ENCODE measurements around the gene TMEM272. TPM values are rescaled to one million over a fixed set of nuclear protein-coding genes. Genes with fewer than 3 reads are reported as not detected.

Gene TMEM272
- polyA plus RNA-seq, 1 of the 3 experiments (the other 2 are of a cell fraction): not detected

DNA sequence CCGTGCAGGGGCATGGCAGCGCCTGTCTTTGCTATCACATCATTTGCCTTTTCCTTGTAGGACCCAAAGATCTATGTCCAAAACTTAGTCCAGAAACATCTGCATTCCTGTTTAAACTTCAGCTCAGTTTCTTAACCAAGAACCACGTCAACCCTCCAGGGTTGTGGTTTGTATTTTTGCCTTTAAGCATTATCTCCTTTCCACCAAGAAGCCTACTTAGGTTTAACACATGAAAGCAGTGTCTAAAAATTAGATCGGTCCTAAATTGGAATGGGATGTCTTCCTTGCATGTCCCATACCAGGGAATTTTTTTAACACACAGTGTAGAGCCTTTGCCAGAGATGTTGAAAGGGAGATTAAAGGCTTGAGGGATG is 79.8 kb downstream of the TMEM272 start:
- TF ChIP-seq, protein P1, sequence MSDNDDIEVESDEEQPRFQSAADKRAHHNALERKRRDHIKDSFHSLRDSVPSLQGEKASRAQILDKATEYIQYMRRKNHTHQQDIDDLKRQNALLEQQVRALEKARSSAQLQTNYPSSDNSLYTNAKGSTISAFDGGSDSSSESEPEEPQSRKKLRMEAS (IDR thresholded peaks at IDR 0.05; ENCODE audit: low read depth): no peak
- TF ChIP-seq SIN3A (IDR thresholded peaks at IDR 0.05; ENCODE audit: borderline replicate concordance, low read depth, low read length) (no peak), JUND (IDR thresholded peaks at IDR 0.05) (no peak)
- peaks cover 25 to 31% of the 10 kb centered on the region in 2 experiments for H3K36me3 ChIP-seq (replicated peaks in 1 of 2; ENCODE audit: control insufficient read depth in 1 of 2, insufficient read depth in 2 of 2, low read length in 1 of 2)
- no peak for DNase-seq
- no peaks in the 10 kb centered on the region for H4K20me1 ChIP-seq (ENCODE audit: insufficient read depth)
- peaks cover 10% of the 10 kb centered on the region in 2 experiments; a peak in 3 of 4 replicates for H3K4me1 ChIP-seq (ENCODE audit: control insufficient read depth in 1 of 2, insufficient read depth in 2 of 2, low read depth in 1 of 2, low read length in 1 of 2)
- H3F3A ChIP-seq (replicated peaks; ENCODE audit: insufficient read depth): peaks cover 10% of the 10 kb centered on the region
- H3K4me2 ChIP-seq: no peak overlapping the region
- no peaks in the 10 kb centered on the region for H3K27me3 ChIP-seq (ENCODE audit: insufficient read depth)
- no peak overlapping the region; a peak in 1 of 4 replicates for H3K27ac ChIP-seq (ENCODE audit: low read depth in 2 of 2, low read length in 1 of 2)
- H3K9ac ChIP-seq: no peak overlapping the region
- no peak overlapping the region for H3K4me3 ChIP-seq (ENCODE audit: low read depth in 2 of 2, low read length in 1 of 2)
- ChIA-PET CTCF (interaction anchor here (2.2 kb wide), 1 partner anchor 32 kb away, joined by 6 read pairs; no protein-coding TSS in a partner anchor), POLR2A (no interaction called here)
- H3K9me3 ChIP-seq: no peaks in the 10 kb centered on the region
- WGBS (ENCODE audit: low lambda C conversion rate): 93% methylated on average over 4 of the region's 4 CpGs
- H3K79me2 ChIP-seq (ENCODE audit: insufficient read depth): no peaks in the 10 kb centered on the region
- H3K9me2 ChIP-seq: no peaks in the 10 kb centered on the region
- no peak overlapping the region for H2AFZ ChIP-seq (ENCODE audit: low read depth)

DNA sequence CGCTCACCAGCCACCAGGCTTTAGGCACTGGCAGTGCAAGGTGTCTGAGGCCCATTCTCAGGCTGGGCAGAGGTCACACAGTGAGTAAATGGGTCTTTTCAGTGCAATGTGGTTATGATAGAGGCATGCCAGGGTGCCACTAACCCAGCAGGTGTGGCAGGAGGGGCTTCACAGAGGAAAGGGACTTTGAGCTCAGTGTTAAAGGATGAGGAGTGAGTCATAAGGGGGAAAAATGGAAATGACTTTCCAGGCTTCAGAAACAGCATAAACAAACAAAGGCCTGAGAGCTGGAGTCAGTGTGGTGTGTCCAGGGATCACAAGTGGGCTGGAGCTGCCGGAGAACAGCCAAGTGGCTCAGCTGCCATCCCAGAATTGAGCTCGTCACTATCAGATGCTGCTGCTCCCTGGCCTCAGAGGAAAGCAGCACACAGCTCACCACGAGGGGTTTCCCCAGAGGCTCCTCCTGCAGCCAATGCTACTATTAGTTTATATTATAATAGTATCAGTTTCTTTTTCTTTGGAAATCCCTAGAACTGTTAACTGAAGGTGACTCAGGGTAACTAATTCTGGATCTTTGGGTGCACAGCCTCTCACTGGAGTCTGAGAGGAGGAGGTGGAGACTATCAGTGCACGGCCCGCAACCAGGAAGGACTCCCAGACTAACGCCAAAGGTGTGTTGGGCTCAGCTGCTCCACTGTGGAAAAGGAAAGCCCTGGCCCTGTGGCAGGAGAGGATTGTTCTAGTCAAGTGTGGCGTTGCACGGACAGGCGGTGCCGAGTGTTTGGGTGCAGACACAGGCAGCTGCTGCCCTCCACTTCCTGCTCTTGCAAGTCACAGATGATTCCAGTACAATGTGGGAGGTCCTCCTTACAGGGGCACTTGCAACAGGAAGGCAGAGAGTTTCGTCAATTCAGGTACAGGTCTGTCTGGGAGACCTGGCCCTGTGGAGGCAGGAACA is 80.5 kb downstream of the TMEM272 start:
- no peaks in the 10 kb centered on the region for H4K20me1 ChIP-seq (ENCODE audit: insufficient read depth)
- no peaks in the 10 kb centered on the region for H3K9me2 ChIP-seq
- no peak for TF ChIP-seq FOXM1 (IDR thresholded peaks at IDR 0.05; ENCODE audit: low read depth)
- peak; percentile 19; the same call in 1 of the 2 replicates for TF ChIP-seq FOSL2 (IDR thresholded peaks at IDR 0.05; ENCODE audit: borderline replicate concordance, low read depth)
- TF ChIP-seq TEAD4 (IDR thresholded peaks at IDR 0.05; ENCODE audit: borderline replicate concordance, insufficient read depth): no peak
- peak overlapping the region; percentile 35; the same call in 1 of the 2 replicates for H3K4me2 ChIP-seq
- H3K27me3 ChIP-seq (ENCODE audit: insufficient read depth): no peaks in the 10 kb centered on the region
- H3K9ac ChIP-seq: no peak overlapping the region
- WGBS (ENCODE audit: low lambda C conversion rate): 79% methylated on average over 7 of the region's 12 CpGs
- no peak for DNase-seq
- peaks cover 10% of the 10 kb centered on the region for H3F3A ChIP-seq (replicated peaks; ENCODE audit: insufficient read depth)
- H3K4me1 ChIP-seq (ENCODE audit: control insufficient read depth in 1 of 2, insufficient read depth in 2 of 2, low read depth in 1 of 2, low read length in 1 of 2): peaks cover 7 to 10% of the 10 kb centered on the region in 2 experiments; a peak in 3 of 4 replicates
- H3K4me3 ChIP-seq (ENCODE audit: low read depth in 2 of 2, low read length in 1 of 2): no peak overlapping the region
- H3K9me3 ChIP-seq: no peaks in the 10 kb centered on the region
- no peak overlapping the region for H2AFZ ChIP-seq (ENCODE audit: low read depth)
- ChIA-PET CTCF (interaction anchor here (2.2 kb wide), 1 partner anchor 33 kb away, joined by 6 read pairs; no protein-coding TSS in a partner anchor), POLR2A (no interaction called here)
- peak overlapping the region in 1 of 2 experiments; percentile 33 for H3K27ac ChIP-seq (ENCODE audit: low read depth in 2 of 2, low read length in 1 of 2)
- H3K79me2 ChIP-seq (ENCODE audit: insufficient read depth): no peaks in the 10 kb centered on the region
- peaks cover 25 to 38% of the 10 kb centered on the region in 2 experiments for H3K36me3 ChIP-seq (replicated peaks in 1 of 2; ENCODE audit: control insufficient read depth in 1 of 2, insufficient read depth in 2 of 2, low read length in 1 of 2)

DNA sequence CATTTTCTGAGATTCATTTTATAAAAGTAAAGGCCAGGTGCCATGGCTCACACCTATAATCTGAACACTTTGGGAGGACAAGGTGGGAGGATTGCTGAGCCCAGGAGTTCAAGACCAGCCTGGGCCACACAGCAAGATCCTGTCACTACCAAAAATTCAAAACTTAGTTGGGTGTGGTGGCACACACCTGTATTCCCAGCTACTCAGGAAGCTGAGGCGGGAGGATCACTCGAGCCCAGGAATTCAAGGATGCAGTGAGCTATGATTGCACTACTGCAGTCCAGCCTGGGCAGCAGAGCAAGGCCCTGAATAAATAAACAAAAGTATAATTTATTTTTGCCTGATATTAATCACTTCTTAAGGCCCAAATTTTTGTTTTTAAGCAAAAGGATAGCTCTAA is 81.5 kb downstream of the TMEM272 start:
- DNase-seq: no peak
- peak overlapping the region in 1 of 2 experiments; percentile 33; a peak in 1 of 4 replicates for H3K27ac ChIP-seq (ENCODE audit: low read depth in 2 of 2, low read length in 1 of 2)
- 89% methylated on average over 2 of the region's 2 CpGs for WGBS (ENCODE audit: low lambda C conversion rate)
- ChIA-PET CTCF (interaction anchor here (0.8 to 2.2 kb wide), 3 partner anchors 15 to 519 kb away, joined by 3 to 6 read pairs (median 3); no protein-coding TSS in a partner anchor), POLR2A (no interaction called here)
- no peaks in the 10 kb centered on the region for H3K79me2 ChIP-seq (ENCODE audit: insufficient read depth)
- H3K36me3 ChIP-seq (replicated peaks in 1 of 2; ENCODE audit: control insufficient read depth in 1 of 2, insufficient read depth in 2 of 2, low read length in 1 of 2): peaks cover 29 to 42% of the 10 kb centered on the region in 2 experiments
- peaks cover 10% of the 10 kb centered on the region for H3F3A ChIP-seq (replicated peaks; ENCODE audit: insufficient read depth)
- no peaks in the 10 kb centered on the region for H3K9me2 ChIP-seq
- H3K9me3 ChIP-seq: no peaks in the 10 kb centered on the region
- H4K20me1 ChIP-seq (ENCODE audit: insufficient read depth): no peaks in the 10 kb centered on the region
- H3K4me2 ChIP-seq: no peak overlapping the region
- H3K4me1 ChIP-seq (ENCODE audit: control insufficient read depth in 1 of 2, insufficient read depth in 2 of 2, low read depth in 1 of 2, low read length in 1 of 2): peaks cover 4 to 10% of the 10 kb centered on the region in 2 experiments; a peak in 3 of 4 replicates
- H2AFZ ChIP-seq (ENCODE audit: low read depth): no peak overlapping the region
- H3K9ac ChIP-seq: no peak overlapping the region
- H3K27me3 ChIP-seq (ENCODE audit: insufficient read depth): no peaks in the 10 kb centered on the region
- H3K4me3 ChIP-seq (ENCODE audit: low read depth in 2 of 2, low read length in 1 of 2): no peak overlapping the region
- TF ChIP-seq MEF2A (IDR thresholded peaks at IDR 0.05; ENCODE audit: borderline replicate concordance, low read depth): no peak
- no peak for TF ChIP-seq POLR2AphosphoS5 (IDR thresholded peaks at IDR 0.05; ENCODE audit: low read depth, low read length)
- TF ChIP-seq, protein P2, sequence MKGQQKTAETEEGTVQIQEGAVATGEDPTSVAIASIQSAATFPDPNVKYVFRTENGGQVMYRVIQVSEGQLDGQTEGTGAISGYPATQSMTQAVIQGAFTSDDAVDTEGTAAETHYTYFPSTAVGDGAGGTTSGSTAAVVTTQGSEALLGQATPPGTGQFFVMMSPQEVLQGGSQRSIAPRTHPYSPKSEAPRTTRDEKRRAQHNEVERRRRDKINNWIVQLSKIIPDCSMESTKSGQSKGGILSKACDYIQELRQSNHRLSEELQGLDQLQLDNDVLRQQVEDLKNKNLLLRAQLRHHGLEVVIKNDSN (IDR thresholded peaks at IDR 0.05; ENCODE audit: borderline replicate concordance, low read depth): no peak
- no peak for TF ChIP-seq JUND (IDR thresholded peaks at IDR 0.05)
- no peak for TF ChIP-seq YY1 (IDR thresholded peaks at IDR 0.05; ENCODE audit: low read depth)
- TF ChIP-seq NRF1 (IDR thresholded peaks at IDR 0.05; ENCODE audit: low read depth, low read length): no peak
- no peak for TF ChIP-seq TAF1 (IDR thresholded peaks at IDR 0.05; ENCODE audit: borderline replicate concordance, low read depth, low read length)
- TF ChIP-seq GATA2 (CRISPR knock-in tag; IDR thresholded peaks at IDR 0.05): no peak
- no peak for TF ChIP-seq SMC3 (IDR thresholded peaks at IDR 0.05; ENCODE audit: low read depth, low read length)
- TF ChIP-seq TCF12 (IDR thresholded peaks at IDR 0.05): no peak
- TF ChIP-seq, protein P3, sequence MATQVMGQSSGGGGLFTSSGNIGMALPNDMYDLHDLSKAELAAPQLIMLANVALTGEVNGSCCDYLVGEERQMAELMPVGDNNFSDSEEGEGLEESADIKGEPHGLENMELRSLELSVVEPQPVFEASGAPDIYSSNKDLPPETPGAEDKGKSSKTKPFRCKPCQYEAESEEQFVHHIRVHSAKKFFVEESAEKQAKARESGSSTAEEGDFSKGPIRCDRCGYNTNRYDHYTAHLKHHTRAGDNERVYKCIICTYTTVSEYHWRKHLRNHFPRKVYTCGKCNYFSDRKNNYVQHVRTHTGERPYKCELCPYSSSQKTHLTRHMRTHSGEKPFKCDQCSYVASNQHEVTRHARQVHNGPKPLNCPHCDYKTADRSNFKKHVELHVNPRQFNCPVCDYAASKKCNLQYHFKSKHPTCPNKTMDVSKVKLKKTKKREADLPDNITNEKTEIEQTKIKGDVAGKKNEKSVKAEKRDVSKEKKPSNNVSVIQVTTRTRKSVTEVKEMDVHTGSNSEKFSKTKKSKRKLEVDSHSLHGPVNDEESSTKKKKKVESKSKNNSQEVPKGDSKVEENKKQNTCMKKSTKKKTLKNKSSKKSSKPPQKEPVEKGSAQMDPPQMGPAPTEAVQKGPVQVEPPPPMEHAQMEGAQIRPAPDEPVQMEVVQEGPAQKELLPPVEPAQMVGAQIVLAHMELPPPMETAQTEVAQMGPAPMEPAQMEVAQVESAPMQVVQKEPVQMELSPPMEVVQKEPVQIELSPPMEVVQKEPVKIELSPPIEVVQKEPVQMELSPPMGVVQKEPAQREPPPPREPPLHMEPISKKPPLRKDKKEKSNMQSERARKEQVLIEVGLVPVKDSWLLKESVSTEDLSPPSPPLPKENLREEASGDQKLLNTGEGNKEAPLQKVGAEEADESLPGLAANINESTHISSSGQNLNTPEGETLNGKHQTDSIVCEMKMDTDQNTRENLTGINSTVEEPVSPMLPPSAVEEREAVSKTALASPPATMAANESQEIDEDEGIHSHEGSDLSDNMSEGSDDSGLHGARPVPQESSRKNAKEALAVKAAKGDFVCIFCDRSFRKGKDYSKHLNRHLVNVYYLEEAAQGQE (IDR thresholded peaks at IDR 0.05; ENCODE audit: low read depth, low read length): no peak
- TF ChIP-seq CHD2 (IDR thresholded peaks at IDR 0.05; ENCODE audit: low read length, partially characterized antibody): no peak

All from SK-N-SH (cell line).